Panc1 (cell line): ENCODE measurements around the gene ASRGL1. TPM values are rescaled to one million over a fixed set of nuclear protein-coding genes. Genes with fewer than 3 reads are reported as not detected.
A peak's percentile ranks its signal among the peaks of the same experiment; 100 is the strongest.
"Not testable (repeated sequence)": the region's sequence is repeated elsewhere in the genome, so short reads cannot be mapped to it uniquely, and the experiment has no call there.

Experiments used
- ATAC-seq: fragments of 200-7000 bp; cut with Tn5 transposase; 2 replicates; pipeline ENCODE4 v1.9.1; 2020; ENCODE audit warnings: mild to moderate bottlenecking, moderate library complexity
- BruUV-seq: library from RNA; stranded (reverse); fragments of 400-500 nt; replicated peaks from 2 replicates; lab custom pipeline; 2021; lab: Mats Ljungman, UMichigan
- CTCF ChIA-PET: fragments of 300-600 bp; sonication (Branson Sonifier 250); formaldehyde crosslinking; loops from one replicate; lab custom pipeline; 2022; ENCODE audit warnings: antibody characterized with exemption; lab: Charles Lee
- POLR2A ChIA-PET: fragments of 300-600 bp; sonication (Branson Sonifier 250); formaldehyde crosslinking; loops from one replicate; lab custom pipeline; 2022; ENCODE audit warnings: antibody characterized with exemption; lab: Charles Lee
- DNase-seq: peaks from one replicate; pipeline ENCODE4 v3.0.0-alpha.2; 2010; ENCODE audit warnings: low read depth, low spot score
- H3K27ac ChIP-seq: 2 replicates; pipeline ENCODE4 v1.5.1; 2011; ENCODE audit warnings: mild to moderate bottlenecking, low read length, inconsistent platforms
- H3K27me3 ChIP-seq: fragments of 200-500 bp; sonication (Bioruptor generic); 2 replicates; pipeline ENCODE4 v1.6.0; 2014; ENCODE audit warnings: low read length, inconsistent platforms; ENCODE audit not compliant: control insufficient read depth, insufficient read depth
- H3K36me3 ChIP-seq: fragments of 200-500 bp; sonication (Bioruptor generic); 2 replicates; pipeline ENCODE4 v1.5.1; 2014; ENCODE audit warnings: inconsistent platforms, mild to moderate bottlenecking, low read length, moderate library complexity; ENCODE audit not compliant: control insufficient read depth, insufficient read depth
- H3K4me1 ChIP-seq: 2 replicates; pipeline ENCODE4 v1.5.1; 2011; ENCODE audit warnings: inconsistent platforms, mild to moderate bottlenecking, low read length, moderate library complexity; ENCODE audit not compliant: control insufficient read depth, insufficient read depth
- H3K4me3 ChIP-seq, 2 experiments: 2 replicates each; pipeline ENCODE4 v1.5.1; 2011 to 2012; ENCODE audit warnings: low read depth in 2 of 2, low read length in 2 of 2, mild to moderate bottlenecking in 2 of 2, inconsistent platforms in 1 of 2, moderate library complexity in 1 of 2
- H3K9me3 ChIP-seq: fragments of 200-500 bp; sonication (Bioruptor generic); 2 replicates; pipeline ENCODE4 v1.5.1; 2014; ENCODE audit warnings: low read depth, mild to moderate bottlenecking, inconsistent platforms, low read length, moderate library complexity; ENCODE audit not compliant: control insufficient read depth, insufficient read depth
- CTCF ChIP-seq: fragments of 450-650 bp; IDR thresholded peaks from 2 replicates; pipeline ENCODE4 v1.5.1; 2017; ENCODE audit warnings: mild to moderate bottlenecking
- POLR2AphosphoS5 ChIP-seq: IDR thresholded peaks from 2 replicates; pipeline ENCODE4 v1.6.1; 2012; ENCODE audit warnings: mild to moderate bottlenecking, low read depth, low read length, moderate library complexity
- SIN3A ChIP-seq: IDR thresholded peaks from 2 replicates; pipeline ENCODE4 v1.6.1; 2012; ENCODE audit warnings: low read depth, mild to moderate bottlenecking, low read length, moderate library complexity, borderline replicate concordance; ENCODE audit not compliant: insufficient read depth
- TCF7L2 ChIP-seq: IDR thresholded peaks from 2 replicates; pipeline ENCODE4 v1.6.1; 2011; ENCODE audit warnings: mild to moderate bottlenecking, low read depth, low read length, inconsistent platforms
- in situ Hi-C: cut with HindIII; loops from 2 replicates; pipeline ENCODE4 v1.10.0; 2016; ENCODE audit warnings: low sequenced_read_pairs, low pct_unique_long_range_greater_than_20kb
- intact Hi-C: fragments of 100-400 bp; cut with micrococcal nuclease; formaldehyde crosslinking; loops from one replicate; pipeline ENCODE4 v1.10.0; 2022; ENCODE audit not compliant: unreplicated experiment
- total RNA-seq: library from RNA; stranded (reverse); gene quantifications from one replicate; pipeline ENCODE4 v1.2.1, GENCODE V29; 2021; ENCODE audit not compliant: unreplicated experiment
- TF ChIP-seq, protein P1 (sequence below), 2 experiments: IDR thresholded peaks; 2 replicates each; pipeline ENCODE4 v1.6.1; 2011 to 2012; ENCODE audit warnings: low read depth in 2 of 2, control low read depth in 1 of 2, low read length in 1 of 2, mild to moderate bottlenecking in 1 of 2, moderate library complexity in 1 of 2; ENCODE audit not compliant: insufficient read depth in 1 of 2

The ASRGL1 gene
- total RNA-seq, 1 experiment from 2014 or later = 43.2 TPM

DNA sequence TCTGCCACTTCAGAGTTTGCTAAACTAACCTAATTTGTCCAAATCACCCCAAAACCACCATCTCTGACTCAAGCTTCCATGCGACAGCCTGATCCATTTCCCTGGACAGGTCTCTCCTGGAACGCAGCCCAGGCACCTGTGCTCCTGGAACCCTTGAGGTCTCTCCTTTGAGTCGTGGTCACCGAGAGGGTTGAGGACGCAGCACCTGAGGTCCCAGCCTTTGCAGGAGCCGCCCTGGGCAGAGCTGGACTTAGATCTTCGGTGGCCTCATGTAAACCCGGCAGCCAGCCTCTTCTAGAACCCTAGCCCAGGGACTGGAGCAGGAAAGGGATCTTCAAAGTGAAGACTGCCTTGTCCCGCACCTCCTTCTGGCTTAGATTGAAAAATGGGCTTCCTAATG is 37.6 kb downstream of the ASRGL1 start:
- Histone ChIP-seq H3K4me3 (no peak overlapping the region), H3K36me3 (no peaks in the 10 kb centered on the region), H3K4me1 (no peaks in the 10 kb centered on the region), H3K27ac (no peak overlapping the region), H3K27me3 (no peaks in the 10 kb centered on the region), H3K9me3 (no peaks in the 10 kb centered on the region)
- POLR2A ChIA-PET = no interaction called here
- DNase-seq (no peak), ATAC-seq (no peak)
- in situ Hi-C loops = no loop called here
- intact Hi-C loops = no loop called here
- BruUV-seq = no TSS peak
- CTCF ChIA-PET = no interaction called here
- TF ChIP-seq TCF7L2 (no peak), POLR2AphosphoS5 (no peak), SIN3A (no peak), CTCF (no peak)
- TF ChIP-seq, protein P1, sequence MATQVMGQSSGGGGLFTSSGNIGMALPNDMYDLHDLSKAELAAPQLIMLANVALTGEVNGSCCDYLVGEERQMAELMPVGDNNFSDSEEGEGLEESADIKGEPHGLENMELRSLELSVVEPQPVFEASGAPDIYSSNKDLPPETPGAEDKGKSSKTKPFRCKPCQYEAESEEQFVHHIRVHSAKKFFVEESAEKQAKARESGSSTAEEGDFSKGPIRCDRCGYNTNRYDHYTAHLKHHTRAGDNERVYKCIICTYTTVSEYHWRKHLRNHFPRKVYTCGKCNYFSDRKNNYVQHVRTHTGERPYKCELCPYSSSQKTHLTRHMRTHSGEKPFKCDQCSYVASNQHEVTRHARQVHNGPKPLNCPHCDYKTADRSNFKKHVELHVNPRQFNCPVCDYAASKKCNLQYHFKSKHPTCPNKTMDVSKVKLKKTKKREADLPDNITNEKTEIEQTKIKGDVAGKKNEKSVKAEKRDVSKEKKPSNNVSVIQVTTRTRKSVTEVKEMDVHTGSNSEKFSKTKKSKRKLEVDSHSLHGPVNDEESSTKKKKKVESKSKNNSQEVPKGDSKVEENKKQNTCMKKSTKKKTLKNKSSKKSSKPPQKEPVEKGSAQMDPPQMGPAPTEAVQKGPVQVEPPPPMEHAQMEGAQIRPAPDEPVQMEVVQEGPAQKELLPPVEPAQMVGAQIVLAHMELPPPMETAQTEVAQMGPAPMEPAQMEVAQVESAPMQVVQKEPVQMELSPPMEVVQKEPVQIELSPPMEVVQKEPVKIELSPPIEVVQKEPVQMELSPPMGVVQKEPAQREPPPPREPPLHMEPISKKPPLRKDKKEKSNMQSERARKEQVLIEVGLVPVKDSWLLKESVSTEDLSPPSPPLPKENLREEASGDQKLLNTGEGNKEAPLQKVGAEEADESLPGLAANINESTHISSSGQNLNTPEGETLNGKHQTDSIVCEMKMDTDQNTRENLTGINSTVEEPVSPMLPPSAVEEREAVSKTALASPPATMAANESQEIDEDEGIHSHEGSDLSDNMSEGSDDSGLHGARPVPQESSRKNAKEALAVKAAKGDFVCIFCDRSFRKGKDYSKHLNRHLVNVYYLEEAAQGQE (IDR thresholded peaks at IDR 0.05; ENCODE audit: insufficient read depth in 1 of 2, low read depth in 2 of 2, low read length in 1 of 2) = no peak

GRCh38 chr11:62378459-62379063 is 41.3 kb downstream of the ASRGL1 start:
- BruUV-seq, H3K36me3 ChIP-seq, H3K4me3 ChIP-seq, ATAC-seq, H3K27me3 ChIP-seq, DNase-seq, in situ Hi-C loops, H3K27ac ChIP-seq, POLR2A ChIA-PET, H3K9me3 ChIP-seq: not testable (repeated sequence)
- TF ChIP-seq CTCF = peak; percentile 56
- H3K4me1 ChIP-seq = peaks cover 15% of the 10 kb centered on the region
- intact Hi-C loops = loop anchor here (1.0 kb wide), 1 partner anchor 38 kb away; no protein-coding TSS in a partner anchor
- CTCF ChIA-PET = interaction anchor here (0.6 kb wide), 1 partner anchor 285 kb away, joined by 3 read pairs; no protein-coding TSS in a partner anchor

DNA sequence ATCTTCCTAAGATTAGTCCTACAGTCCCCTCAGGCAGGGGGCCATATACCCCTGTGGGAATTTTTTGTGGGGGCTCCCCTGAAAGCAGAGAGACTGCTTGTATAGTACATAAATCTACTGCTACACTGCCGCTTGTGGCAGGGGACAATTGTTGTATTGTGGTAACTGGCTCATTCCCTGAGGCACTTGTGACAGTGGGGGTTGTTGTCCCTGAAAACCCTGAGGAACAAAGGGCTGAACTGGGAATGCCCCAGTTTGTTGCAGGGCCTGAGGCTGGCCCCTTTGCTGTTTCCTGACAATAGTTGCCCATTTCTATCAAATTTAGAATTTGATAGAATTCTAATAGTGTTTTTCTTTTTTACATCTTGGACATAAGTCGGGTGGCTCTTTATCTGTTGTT is 42.3 kb downstream of the ASRGL1 start:
- CTCF ChIA-PET, POLR2A ChIA-PET: not testable (repeated sequence)

More for the DNA sequence above, 42.3 kb downstream of the ASRGL1 start:
- H3K27me3 ChIP-seq, in situ Hi-C loops, BruUV-seq, H3K27ac ChIP-seq, ATAC-seq, H3K4me3 ChIP-seq, H3K9me3 ChIP-seq, DNase-seq, H3K36me3 ChIP-seq, intact Hi-C loops: not testable (repeated sequence)
- peaks cover 15% of the 10 kb centered on the region for H3K4me1 ChIP-seq
